ENCODE measurements around the gene GSC2. TPM values are rescaled to one million over a fixed set of nuclear protein-coding genes. Genes with fewer than 3 reads are reported as not detected.

Gene GSC2
- total RNA-seq, 1 donor from 2014 or later = not detected

Other genes starting within 250 kb of the GSC2 start
- 2.9 and 3.1 TPM in 2 replicates for gene DGCR6, start 244.0 kb downstream of the GSC2 start, total RNA-seq
- 6.4 and 9.2 TPM in 2 replicates for gene PRODH, start 214.0 kb downstream of the GSC2 start, total RNA-seq
- gene DGCR2, start 27.9 kb downstream of the GSC2 start, total RNA-seq = 87.1 and 89.1 TPM in 2 replicates
- not detected in 2 replicates for gene TSSK2, start 19.0 kb downstream of the GSC2 start, total RNA-seq
- gene ESS2, start 5.6 kb downstream of the GSC2 start, total RNA-seq = 18.7 and 20.4 TPM in 2 replicates
- gene SLC25A1, start 28.4 kb upstream of the GSC2 start, total RNA-seq = 99.8 and 111 TPM in 2 replicates
- gene CLTCL1, start 141.4 kb upstream of the GSC2 start, total RNA-seq = 6.6 and 8.7 TPM in 2 replicates

Measured in progenitor cell of endocrine pancreas (in vitro differentiated cells).